Activated CD4-positive, alpha-beta T cell treated with anti-CD3 and anti-CD28 coated beads, Interleukin-2, amount 50 U/mL, for 24 hours (primary cell): Measurements from ENCODE around the gene BRF1.
"Not testable (repeated sequence)": the region's sequence is repeated elsewhere in the genome, so short reads cannot be mapped to it uniquely, and the experiment has no call there.

ENCODE experiments used
- DNase-seq, 2 donors: peaks; one replicate each; pipeline ENCODE4 v3.0.0-alpha.2; 2020; ENCODE audit warnings: low read depth in 1 of 2, low spot score in 1 of 2

Gene BRF1

DNA sequence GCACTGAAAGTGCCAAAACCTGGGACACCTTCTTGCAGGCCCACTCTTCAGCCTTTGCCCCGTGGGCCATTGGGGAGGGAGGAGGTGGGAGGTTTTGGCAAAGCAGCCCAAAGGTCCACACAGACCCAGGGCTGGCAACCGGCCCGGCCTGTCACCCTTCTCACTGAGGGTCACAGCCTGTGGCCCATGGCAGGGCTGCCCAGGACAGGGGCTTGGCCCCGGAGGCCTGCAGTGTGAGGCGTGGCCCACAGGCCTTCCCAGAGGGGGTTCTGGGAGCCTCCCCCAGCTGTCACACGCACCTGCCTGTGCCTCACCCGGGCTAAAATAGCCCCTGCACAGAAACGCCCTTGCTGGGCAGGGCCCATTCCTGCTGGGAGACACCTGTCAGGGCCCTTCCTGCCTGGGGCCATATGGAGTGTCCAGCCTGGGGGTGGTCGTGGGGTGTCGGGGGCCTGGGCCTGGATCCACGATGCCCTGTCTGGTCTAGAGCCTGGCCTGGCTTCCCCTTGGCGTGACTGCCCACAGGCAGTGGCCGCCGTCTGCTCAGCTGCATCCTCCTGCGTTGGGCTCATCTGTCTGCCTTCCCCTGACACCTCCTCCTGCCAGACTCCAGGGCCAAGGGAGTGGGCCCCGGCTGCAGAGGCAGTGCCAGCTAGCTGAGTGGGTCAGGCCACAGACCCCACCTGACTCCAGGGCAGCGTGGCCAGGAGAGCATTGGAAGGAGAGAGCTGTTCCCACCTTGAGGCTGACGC lies 33.0 kb upstream of the BRF1 start:
- no peak for DNase-seq

DNA sequence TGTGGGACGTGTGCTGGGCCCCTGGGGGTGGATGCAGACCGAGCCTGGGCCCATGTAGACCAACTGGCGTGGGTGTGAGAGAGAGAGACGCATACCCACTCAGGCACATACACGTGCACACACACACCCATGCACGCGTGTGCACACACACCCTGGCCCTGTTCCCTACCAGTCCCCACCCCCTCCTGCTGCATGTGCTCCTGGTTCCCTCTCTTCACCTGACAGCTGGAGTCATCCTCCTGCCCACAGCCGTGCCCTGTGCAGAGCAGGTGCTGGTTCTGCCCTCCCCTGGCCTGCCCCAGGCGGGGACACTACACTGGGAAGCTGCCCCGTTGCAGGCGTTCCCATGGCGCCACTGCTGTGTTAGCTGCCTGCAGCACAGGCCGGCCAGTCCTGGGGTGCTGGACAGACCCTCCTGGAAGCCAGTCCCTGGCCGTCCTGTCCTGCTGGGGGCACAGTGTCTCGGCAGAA lies 32.3 kb upstream of the BRF1 start:
- no peak for DNase-seq

DNA sequence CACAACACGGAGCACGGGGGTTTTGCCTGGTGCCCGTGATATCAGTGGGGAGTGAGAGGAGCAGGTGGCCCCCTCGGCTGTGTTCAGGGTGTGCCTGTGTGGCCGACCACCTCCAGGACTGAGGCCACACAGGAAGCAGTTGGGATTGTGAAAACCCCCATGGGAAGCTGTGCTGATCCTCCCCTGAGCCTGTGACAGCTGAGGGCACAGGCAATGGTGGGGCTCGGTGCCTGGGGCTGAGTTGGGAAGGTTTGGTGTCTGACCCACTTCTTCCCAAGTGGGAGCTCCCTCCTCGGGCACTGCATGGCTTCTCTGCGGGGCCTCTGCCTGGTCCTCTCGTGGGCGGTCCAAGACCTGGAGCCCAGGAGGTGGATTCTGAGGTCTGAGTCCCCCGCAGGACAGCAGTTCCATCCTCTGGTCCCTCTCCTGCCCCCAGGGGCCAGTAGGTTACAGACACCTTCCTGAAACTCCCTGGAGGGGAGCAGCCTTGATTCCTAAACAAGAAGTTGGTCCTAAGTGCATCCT lies 31.6 kb upstream of the BRF1 start:
- no peak for DNase-seq

DNA sequence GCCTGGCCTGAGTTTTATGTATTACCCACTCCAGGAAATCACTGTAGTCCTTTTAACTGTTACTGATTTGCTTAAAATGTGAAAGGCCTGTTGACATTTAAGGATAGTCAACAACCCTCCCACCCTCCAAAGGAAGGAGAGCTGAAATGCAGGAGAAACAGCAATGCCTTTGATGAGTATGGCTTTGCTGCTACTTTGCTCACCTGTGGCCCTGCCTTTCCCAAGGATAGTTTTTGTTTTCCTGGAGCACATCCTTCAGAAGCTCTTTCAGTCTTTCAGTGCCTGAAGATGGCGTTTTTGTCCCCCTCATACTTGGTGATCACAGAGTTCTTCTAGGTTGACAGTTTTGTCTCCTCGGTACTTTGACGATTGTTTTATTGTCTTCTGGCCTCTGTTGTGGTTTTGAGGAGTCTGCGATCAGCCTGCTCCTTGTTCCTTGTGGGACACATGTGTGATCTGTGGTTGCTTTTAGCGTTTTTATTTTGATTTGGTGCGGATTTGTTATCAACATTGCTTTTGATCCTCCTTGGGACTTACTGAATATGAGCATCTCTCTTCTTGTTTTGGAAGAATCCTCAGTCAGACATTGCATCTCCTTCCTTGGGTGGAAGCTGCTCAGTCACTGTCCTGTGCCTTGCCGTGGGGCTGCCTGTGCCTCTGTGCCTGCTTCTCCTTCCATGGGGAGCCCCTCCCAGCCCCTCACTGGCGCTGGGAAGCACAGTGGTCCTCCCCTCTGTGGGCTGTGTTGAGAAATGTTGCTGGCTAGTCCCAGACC lies 31.0 kb upstream of the BRF1 start:
- DNase-seq = no peak

DNA sequence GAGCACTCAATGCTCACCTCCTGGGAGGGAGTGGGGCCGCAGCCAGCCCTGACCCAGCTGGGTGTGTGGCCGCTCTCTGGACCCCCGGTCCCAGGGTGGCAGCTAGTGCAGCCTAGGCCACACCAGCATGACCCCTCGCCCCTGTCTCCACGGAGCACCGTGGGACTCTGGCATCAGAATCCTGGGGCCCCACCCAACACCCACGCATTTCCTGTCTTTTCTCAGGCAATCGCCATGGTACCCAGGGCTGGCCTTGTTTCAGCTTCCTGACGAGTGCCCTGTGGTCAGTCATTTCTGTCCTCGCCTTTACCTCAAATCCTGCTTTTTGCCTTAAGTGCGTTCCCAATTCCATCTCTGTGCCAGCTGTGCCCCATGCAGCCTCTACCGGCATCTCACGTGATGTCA lies 29.7 kb upstream of the BRF1 start:
- no peak for DNase-seq

DNA sequence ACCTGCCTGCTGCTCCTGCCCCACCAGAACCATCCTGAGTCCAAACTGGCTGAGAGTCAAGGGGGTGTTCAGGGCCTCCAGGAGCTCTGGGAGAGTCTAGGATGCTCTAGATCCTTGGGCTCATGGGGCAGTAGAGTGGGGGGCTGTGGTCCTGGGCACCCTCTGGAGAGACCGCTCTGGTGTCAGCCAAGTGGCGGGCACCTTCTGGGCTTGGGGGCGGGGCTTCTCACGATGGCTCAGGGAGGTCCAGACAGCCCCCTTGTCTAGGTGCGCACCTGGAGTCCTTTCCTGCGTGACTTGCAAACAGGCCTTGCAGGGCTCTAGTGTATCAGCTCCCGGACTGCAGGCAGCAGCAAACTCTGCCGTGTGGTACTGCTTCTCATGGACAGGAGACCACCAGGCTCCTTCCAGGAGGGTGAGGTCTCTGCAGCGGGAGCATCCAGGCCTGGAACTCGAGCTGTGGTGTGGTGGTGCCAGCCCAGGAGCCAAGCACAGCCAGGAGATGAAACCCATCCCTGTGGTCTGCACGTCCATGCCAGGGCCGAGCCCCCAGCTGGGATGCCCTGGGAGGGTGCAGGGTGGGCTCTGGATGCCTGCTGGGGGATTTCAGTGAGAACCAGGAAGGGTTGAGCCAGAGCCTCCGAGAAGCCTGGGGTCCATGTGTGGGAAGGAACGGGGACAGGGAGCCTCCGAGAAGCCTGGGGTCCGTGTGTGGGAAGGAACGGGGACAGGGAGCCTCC lies 28.8 kb upstream of the BRF1 start:
- DNase-seq = no peak

DNA sequence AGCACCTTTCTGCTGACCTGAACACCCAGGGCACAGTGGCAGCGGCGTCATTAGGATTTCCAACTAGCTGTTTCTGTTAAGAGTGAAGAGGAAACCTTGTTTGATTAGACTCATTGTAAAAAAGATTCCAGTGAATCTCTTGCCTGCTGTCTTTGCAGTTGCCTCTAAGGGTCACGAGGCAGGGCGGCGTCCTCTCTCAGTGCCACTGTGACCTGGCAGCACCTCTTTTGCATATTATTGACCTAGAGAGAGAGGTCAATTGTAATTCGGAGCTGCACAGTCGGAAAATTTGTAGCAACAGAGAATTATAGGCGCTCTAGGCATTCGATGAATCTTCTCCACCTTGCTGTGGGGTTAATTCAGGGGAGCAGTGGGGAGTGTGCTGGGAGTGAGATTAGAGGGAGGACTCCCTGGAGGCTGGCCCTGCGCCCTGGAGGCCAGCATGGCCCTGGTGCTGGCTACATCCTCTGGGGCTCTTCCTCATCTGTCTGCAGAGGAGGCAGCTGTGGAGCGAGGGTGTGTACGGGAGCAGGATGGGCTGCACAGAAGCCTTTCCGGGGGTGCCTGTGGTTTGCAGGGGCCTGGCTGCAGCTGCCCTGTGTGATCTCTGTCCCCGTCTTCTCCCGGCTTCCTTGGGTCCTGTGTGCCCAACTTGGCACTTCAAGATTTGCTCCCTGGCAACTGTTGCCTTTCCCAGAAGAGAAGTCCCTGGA lies 28.0 kb upstream of the BRF1 start:
- no peak for DNase-seq

DNA sequence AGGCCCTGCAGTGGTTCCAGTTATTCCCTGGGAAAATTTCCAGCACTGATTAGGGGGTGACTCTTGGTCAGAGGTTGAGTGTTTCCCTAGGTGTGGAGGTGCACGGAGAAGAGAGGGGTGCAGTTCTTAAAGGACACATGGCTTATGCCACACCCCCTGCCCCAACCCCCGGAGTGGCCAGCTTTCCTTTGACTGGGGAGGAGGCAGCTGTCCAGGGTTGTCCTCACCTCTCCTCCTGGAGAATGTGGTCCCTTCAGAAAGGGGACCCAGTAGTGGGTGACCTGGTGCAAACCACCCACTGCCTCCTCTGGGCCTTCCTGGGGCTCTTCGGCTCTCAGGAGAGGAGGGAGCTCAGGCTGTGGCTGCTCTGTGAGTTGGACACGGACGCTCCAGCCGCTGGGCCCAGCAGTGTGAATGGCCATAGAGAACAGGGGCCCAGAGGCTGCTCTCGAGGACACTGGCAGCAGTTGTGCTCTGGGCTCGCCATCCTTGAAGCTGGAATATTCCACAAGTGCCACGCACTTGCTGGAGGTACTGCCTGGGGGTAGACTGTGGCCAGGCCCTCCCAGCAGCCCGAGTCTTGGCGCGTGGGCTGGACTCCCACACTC lies 27.4 kb upstream of the BRF1 start:
- no peak for DNase-seq

DNA sequence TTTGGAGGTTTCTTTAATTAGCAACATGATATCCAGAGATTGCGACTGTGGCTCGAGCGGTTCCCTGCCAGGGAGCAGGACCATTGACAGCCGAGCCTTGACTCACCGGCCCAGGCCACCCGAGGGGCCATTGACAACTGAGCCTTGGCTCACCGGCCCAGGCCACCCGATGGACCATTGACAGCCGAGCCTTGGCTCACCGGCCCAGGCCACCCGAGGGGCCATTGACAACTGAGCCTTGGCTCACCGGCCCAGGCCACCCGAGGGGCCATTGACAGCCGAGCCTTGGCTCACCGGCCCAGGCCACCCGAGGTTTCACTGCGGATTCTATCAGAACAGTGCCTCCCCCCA lies 26.9 kb upstream of the BRF1 start:
- not testable (repeated sequence) for DNase-seq

DNA sequence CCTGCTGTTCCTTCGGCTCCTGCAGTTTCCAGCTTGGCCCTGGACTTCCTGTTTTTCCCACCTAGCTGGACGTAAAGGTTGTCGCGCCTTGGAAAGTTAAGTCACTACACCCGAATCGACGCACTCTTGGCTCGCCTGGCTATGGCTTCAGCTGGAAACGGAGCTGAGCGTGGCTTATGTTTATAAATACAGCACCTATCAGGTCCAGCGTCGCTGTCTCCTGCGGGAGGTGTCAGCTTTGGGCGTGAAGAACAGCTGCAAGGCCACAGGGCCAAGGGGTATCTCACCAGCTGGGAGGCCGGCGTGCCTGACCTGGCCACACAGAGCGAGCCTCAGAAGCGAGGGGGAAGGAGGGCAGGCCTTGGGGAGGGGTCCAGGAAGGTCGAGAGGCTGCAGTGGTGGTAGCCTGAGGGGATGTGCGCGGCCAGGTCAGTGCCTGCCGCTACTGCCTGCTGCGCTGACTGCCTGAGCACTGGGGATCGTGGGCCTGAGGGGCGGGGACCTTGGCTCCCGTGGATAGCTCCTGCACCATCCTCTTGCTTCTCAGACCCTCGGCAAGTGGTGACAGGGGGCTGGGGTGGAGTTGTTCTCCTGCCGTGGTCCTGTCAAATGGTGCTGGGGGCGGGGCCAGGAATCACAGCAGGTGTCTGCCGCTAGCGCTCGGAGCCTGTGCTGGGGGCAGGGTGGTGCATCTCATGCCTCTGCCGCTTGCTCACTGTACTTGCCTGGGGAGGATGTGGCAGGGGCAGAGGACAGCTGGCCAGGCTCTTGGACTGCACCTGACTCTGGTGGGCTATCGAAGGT lies 26.3 kb upstream of the BRF1 start:
- no peak for DNase-seq

DNA sequence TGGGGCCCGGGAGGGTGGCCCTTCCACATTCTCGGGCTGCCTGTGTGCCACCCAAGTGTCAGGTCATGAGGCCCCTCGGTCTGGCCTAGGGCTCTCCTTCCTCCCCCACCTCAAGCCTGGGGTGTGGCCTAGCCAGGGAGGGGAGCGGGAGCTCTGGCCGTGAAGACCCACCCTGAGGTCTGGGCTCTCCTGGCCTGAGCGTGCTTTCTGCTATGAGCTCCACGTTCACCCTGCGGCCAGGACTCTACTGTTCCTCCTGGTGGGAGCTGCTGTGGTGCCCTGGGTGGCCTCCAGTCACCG lies 25.7 kb upstream of the BRF1 start:
- DNase-seq = no peak

DNA sequence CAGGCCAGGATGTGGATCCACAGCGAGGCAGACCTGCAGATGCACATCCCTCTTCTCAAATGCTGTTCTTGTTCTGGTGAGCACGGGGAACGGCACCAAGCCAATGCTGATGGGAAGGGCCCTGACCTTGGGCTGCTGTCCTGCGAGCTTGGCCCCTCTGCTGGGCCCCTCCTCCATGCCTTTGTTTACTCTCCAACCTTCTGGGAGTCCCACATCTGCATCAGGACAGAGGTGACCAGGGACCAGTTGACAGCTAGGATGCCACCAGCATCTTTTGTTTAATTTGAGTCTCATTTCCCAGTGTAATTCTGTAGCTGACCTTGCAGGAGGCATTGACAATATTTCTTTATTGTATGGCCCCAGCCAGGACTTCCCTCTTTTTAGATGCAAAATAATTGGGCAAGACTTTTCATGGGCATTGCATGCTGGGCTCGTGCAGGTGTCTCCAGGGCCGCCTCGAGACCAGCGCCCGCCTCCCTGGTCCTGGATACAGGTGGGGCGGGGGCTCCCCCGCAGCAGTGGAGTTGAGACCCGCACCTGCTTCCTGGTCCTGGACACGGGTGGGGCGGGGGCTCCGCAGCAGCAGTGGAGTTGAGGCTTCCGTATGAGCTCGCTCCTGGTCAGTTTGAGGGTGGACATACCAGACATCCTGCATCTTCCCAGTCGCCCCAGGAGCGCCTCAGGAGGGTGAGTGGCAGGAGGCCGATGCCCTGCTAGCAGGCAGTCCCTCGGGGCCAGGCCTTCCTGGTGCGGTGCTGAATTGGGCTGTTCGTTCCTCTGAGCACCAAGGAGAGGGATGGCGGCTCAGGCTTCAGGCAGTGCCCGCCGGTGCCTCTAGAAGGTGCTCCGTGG lies 25.1 kb upstream of the BRF1 start:
- DNase-seq = no peak

DNA sequence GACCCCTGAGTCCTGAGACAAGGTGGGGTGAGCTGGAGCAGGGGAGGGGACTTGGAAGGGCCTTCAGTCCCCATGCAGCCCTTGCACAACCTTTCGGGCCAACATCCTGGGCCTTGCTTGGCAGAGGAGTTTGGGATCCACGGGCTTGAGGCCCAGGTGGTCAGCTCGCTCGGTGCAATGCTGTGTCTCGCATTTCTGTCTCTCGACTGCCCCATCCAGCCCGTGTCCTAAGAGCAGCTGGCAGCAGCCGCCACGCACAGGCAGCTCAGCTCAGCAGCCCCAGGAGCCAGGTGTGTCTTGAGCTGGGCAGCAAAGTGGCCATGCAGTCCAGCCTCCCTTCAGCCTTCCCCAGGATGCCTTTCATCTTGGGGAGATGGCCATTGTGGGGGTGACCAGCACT lies 24.5 kb upstream of the BRF1 start:
- no peak for DNase-seq

DNA sequence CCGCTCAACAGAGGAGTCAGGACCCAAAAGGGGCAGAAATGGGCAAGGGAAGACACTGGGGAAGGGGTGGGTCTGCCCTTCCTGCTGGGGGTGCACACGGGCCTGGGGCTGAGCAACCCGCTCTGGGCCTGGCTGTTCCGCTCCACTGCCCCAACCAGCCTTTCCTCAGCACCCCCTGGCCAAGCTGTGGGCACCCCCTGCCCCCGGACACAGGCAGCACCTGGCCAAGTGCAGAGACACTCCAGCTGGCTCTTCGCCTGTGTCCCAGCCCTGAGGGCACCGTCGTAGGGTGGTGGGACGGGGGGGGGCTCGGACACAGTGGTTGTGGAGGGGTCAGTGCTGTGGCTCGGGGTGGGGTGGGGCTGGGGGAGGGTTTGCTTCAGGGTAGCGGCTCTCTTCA lies 24.1 kb upstream of the BRF1 start:
- no peak for DNase-seq

DNA sequence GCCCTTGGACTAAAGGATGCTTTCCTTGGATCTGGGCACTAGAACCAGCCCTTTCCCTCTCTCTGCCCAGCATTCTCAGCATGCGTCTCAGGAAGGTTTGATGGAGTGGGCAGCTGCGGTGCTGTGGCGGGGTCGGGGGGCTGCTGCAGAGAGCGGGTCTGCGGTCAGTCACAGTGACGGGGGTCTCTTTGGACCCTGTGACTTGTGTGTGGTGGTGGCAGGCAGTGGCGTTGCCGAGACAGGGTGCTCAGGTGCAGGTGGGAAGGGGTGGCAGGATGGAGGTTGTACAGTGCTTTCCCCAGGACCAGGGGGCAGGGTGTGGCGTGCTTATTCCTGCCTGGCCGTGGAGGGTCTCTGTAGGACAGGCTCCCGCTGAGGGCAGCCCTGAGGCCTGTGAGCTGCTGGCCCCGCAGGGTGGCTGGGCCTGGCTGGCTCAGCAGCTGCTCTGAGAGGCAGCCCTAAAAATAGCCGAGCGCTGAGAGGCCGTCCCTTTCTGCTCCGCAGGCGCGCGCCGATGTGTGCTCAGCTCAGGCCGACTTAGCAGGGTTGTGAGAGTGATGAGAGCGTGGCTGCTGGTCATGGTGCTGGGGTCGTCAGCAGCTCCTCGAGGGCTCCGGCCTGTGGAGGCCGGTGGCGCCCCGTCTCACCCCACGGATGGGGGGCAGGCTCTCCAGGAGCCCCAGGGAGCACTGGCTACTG lies 23.4 kb upstream of the BRF1 start:
- no peak for DNase-seq

DNA sequence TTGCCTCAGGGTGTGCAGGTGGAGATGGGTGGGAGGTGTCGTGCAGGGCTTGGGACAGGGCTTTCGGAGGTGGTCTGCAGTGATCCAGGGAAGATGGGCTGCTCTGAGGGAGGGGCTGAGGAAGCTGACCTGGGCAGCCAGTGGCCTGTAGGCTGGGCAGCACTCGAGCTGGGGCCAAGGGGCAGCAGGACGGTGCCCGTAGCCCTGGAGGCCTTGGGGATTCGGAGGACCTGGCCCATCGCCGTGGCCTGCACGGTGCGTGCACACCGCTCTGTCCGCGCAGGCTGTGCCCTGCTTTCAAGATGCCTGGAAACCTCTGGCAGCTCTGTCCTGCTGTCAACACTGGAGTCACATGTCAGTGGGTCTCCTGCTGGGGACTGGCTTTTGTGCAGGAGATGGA lies 22.9 kb upstream of the BRF1 start:
- DNase-seq = no peak

DNA sequence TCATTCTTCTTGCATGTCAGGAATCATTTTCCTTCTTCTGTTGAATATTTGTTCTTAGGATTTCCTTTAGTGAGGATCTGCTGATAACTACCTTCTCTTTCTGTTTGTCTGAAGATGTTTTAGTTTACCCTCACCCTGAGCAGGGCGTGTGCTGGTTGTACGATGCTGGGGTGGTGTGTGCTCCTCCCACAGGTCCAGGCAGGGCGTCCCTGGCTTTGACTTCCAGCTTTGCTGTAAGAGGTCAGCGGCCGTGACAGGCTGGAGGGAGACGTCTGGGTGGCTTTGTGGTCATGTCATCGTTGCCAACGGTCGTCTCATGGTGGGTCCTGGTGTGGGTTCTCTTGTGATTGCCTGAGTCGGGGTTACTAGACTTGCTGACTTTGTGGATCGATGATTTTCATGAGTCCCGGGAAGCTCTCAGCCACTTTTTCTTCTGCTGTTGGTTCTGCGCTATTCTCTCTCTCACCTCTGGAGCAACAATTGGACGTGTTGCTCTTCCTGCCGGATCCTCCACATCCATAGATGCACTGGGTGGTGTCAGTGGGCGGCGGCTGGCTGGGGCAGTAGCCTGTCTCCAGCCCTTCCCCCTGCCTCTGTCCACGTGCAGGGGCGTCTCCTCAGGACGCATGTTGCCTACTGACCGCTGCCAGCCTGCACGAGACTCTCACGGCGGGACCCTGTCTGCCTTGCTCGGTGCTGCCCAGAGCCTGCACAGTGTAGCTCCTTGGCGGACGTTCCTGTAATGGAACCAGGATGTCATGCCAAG lies 22.2 kb upstream of the BRF1 start:
- no peak for DNase-seq

DNA sequence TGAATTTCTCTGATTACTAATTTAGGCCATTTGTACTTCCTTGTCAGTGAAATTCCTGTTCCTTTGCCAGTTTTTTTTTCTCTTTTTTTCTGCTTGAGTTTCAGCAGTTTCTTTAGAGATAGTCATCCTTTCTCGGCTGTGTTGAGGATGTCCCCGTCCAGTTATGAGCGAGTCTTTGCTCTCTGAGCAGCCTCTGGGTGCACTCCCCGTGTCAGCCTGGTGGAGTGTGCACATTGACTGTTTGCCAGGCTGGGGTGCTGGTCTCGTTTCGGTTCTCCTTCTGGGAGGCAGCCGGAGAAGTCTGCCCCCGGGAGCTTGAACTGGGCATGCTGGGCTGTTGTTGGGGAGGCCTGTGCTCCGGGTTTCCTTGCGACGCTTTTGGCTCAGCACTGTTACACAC lies 16.7 kb upstream of the BRF1 start:
- no peak for DNase-seq
